ENCODE data around the gene ADGRF3.
"Not testable (repeated sequence)": the region's sequence is repeated elsewhere in the genome, so short reads cannot be mapped to it uniquely, and the experiment has no call there.

DNA sequence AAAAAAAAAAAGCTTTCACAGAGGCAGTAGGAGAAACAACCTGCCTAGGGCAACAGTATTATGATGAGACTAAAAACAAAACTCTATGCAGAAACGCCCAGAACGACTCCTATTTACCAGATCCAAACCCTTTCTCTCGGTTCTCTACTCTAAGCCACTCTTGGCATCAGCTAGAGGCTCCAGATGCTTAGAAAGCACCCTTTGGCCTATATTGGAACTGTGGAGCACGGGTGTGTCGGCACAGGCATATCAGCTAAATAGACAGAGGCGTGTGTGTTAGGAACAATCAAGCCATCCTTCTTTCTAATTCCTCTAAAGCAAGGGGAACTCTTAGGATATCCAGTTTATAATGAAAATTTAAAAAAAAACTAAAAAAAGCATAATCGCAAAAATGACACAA is 41.5 kb downstream of the ADGRF3 start:
- not testable (repeated sequence) for TF ChIP-seq MXI1 (IDR thresholded peaks at IDR 0.05; ENCODE audit: low read depth, low read length); POLR2AphosphoS5 (IDR thresholded peaks at IDR 0.05; ENCODE audit: low read length); BHLHE40 (IDR thresholded peaks at IDR 0.05; ENCODE audit: borderline replicate concordance in 1 of 2, low read depth in 2 of 2, low read length in 1 of 2); FOS (IDR thresholded peaks at IDR 0.05; ENCODE audit: borderline replicate concordance, extremely low read depth, insufficient read length); HDAC2 (IDR thresholded peaks at IDR 0.05); NR2C2 (IDR thresholded peaks at IDR 0.05; ENCODE audit: borderline replicate concordance, control insufficient read depth, insufficient read length, low read depth); ZNF274 (IDR thresholded peaks at IDR 0.05; ENCODE audit: insufficient read depth, insufficient read length); RCOR1 (conservative IDR thresholded peaks at IDR 0.05; ENCODE audit: low read depth, low read length)
- TF ChIP-seq, protein P1, sequence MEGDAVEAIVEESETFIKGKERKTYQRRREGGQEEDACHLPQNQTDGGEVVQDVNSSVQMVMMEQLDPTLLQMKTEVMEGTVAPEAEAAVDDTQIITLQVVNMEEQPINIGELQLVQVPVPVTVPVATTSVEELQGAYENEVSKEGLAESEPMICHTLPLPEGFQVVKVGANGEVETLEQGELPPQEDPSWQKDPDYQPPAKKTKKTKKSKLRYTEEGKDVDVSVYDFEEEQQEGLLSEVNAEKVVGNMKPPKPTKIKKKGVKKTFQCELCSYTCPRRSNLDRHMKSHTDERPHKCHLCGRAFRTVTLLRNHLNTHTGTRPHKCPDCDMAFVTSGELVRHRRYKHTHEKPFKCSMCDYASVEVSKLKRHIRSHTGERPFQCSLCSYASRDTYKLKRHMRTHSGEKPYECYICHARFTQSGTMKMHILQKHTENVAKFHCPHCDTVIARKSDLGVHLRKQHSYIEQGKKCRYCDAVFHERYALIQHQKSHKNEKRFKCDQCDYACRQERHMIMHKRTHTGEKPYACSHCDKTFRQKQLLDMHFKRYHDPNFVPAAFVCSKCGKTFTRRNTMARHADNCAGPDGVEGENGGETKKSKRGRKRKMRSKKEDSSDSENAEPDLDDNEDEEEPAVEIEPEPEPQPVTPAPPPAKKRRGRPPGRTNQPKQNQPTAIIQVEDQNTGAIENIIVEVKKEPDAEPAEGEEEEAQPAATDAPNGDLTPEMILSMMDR (IDR thresholded peaks at IDR 0.05 in 2 of 3, conservative IDR thresholded peaks at IDR 0.05 in 1 of 3; ENCODE audit: control insufficient read depth in 2 of 3, extremely low read depth in 1 of 3, insufficient read depth in 1 of 3, low read depth in 3 of 3, low read length in 3 of 3) = not testable (repeated sequence)
- TF ChIP-seq, protein P2, sequence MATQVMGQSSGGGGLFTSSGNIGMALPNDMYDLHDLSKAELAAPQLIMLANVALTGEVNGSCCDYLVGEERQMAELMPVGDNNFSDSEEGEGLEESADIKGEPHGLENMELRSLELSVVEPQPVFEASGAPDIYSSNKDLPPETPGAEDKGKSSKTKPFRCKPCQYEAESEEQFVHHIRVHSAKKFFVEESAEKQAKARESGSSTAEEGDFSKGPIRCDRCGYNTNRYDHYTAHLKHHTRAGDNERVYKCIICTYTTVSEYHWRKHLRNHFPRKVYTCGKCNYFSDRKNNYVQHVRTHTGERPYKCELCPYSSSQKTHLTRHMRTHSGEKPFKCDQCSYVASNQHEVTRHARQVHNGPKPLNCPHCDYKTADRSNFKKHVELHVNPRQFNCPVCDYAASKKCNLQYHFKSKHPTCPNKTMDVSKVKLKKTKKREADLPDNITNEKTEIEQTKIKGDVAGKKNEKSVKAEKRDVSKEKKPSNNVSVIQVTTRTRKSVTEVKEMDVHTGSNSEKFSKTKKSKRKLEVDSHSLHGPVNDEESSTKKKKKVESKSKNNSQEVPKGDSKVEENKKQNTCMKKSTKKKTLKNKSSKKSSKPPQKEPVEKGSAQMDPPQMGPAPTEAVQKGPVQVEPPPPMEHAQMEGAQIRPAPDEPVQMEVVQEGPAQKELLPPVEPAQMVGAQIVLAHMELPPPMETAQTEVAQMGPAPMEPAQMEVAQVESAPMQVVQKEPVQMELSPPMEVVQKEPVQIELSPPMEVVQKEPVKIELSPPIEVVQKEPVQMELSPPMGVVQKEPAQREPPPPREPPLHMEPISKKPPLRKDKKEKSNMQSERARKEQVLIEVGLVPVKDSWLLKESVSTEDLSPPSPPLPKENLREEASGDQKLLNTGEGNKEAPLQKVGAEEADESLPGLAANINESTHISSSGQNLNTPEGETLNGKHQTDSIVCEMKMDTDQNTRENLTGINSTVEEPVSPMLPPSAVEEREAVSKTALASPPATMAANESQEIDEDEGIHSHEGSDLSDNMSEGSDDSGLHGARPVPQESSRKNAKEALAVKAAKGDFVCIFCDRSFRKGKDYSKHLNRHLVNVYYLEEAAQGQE (IDR thresholded peaks at IDR 0.05; ENCODE audit: low read depth, low read length) = not testable (repeated sequence)
- TF ChIP-seq, protein P3, sequence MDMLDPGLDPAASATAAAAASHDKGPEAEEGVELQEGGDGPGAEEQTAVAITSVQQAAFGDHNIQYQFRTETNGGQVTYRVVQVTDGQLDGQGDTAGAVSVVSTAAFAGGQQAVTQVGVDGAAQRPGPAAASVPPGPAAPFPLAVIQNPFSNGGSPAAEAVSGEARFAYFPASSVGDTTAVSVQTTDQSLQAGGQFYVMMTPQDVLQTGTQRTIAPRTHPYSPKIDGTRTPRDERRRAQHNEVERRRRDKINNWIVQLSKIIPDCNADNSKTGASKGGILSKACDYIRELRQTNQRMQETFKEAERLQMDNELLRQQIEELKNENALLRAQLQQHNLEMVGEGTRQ (IDR thresholded peaks at IDR 0.05; ENCODE audit: borderline replicate concordance, low read depth, low read length) = not testable (repeated sequence)
- TF ChIP-seq, protein P4, sequence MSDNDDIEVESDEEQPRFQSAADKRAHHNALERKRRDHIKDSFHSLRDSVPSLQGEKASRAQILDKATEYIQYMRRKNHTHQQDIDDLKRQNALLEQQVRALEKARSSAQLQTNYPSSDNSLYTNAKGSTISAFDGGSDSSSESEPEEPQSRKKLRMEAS (IDR thresholded peaks at IDR 0.05; ENCODE audit: low read depth, low read length) = not testable (repeated sequence)

Measured in GM12878 (cell line).